GM19238 (cell line): ENCODE results near the gene PACC1.
A peak's percentile ranks its signal among the peaks of the same experiment; 100 is the strongest.

Source experiments
- DNase-seq: peaks from one replicate; pipeline ENCODE4 v3.0.0; 2011; ENCODE audit warnings: low spot score; ENCODE audit not compliant: insufficient read length

The PACC1 gene

DNA sequence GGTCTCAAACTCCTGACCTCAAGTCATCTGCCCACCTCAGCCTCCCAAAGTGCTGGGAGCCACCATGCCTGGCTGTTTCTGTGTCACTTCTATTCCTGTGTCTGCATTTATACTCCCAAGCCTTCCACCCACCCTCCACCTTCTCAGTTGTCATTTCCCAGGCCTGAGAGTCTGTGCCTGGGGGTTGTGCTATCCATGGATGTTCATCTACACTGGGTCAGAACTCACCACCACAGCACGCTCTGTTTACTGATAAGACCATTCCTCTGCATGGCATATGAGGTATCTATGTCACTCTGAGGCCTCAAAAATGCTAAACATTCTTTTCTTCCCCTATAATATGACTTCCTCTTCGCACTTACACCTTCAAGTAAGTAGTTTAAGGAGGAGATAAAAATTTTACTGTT lies 24.1 kb upstream of the PACC1 start:
- DNase-seq, result no peak

- DNase-seq, result no peak
Measured at GRCh38 chr1:212437179-212437798, 22.6 kb upstream of the PACC1 start.

GRCh38 chr1:212434992-212435391 lies 20.3 kb upstream of the PACC1 start:
- no peak for DNase-seq

- no peak for DNase-seq
Measured at GRCh38 chr1:212433577-212434462, 19.1 kb upstream of the PACC1 start.

DNA sequence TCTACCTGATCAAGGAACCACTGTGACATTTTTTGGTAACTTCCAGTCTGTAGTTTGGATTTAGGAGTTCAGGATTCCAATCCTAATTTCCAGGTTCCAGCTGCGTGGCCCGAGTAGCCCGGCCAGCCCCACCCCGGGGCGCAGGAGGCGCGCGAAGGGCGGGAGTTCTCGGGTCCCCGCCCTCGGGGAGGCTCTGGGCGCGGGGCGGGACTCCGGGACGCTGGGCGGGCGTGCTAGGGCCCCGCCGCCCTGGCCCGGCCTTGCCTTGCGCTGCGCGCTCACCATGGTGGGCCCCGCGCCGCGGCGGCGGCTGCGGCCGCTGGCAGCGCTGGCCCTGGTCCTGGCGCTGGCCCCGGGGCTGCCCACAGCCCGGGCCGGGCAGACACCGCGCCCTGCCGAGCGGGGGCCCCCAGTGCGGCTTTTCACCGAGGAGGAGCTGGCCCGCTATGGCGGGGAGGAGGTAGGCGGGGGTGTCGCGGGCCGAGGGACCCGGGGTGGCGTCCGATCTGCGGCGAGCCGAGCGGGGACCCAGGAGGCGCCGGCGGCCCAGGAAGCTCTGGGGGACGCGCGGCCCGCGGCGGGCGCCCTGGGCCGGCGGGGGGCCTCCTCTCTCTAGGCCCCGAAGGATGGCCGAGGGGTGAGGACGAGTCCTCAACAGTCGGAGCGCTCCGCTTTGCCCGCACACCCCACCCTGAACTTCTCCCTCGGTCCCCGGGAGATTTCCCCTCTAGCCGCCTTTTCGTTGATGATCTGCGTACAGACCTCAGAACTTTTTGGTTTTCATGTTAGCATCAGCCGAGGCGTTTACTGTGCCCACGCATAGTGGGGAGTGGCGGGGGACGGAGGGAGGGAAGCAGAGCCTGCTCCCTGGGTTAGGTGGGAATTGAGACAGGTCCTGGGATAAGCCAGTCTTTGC lies 18.2 kb upstream of the PACC1 start, which contains the start of gene NENF:
Gene NENF, plus strand, starts transcription at position 260 of the 916 bp plus-strand sequence. Its CDS starts 24 bp downstream, at position 284.
- DNase-seq, result peak; percentile 97

GRCh38 chr1:212432272-212432660 lies 17.6 kb upstream of the PACC1 start:
- DNase-seq, result no peak

DNA sequence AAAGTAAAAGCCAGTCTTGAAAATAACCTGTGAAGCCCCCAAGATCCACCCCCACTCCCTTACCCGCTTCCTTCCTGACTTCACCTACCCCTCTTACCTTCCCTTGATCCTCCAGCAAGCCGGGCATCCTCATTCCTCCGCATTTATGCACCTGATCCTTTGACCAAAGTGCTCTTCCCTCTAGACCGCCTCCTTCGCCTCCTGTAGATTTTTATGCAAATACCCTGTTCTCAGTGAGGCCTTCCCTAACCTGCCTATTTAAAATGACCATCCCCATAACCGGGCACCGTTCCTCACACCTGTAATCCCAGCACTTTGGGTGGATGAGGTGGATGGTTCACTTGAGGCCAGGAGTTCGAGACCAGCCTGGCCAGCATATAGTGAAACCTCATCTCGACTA lies 17.0 kb upstream of the PACC1 start:
- no peak for DNase-seq

DNA sequence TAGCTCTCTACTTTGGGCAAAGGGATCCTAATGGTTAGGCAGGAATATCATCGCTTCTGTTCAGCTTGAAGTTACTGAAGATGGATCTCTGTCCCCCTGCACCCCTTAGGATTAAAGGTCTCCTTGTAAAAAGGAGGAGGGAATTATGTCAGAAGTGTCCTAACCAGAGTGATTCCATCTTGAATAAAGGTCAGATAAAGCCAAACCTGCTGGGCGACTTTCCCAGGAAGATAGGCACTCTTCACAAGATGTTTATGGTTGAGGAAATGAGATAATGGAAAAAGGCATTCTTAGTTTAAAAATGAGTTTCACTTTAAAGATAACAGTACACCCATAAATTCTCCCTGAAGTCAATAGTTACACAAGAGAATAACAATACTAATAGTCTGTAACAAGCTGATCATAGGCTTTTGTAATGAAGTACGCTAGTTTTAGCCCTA lies 16.3 kb upstream of the PACC1 start:
- DNase-seq, result no peak

DNA sequence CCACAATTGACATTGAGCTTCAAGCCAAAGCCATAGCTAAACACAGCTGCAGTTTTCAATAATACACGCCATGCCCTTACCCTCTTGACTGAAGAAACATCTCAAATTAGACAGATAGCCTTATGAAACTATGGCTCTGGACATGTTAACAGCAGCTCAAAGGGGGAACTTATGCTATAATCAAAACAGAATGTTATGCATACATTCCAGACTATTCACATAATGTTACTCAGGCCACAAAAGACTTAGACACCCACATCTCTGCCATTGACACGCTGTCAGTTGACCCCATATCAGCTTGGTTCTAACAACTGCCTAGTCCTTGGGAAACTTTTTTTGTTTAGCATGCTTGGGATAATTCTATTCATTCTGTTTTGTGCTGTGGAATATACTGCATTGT lies 15.7 kb upstream of the PACC1 start:
- no peak for DNase-seq

DNA sequence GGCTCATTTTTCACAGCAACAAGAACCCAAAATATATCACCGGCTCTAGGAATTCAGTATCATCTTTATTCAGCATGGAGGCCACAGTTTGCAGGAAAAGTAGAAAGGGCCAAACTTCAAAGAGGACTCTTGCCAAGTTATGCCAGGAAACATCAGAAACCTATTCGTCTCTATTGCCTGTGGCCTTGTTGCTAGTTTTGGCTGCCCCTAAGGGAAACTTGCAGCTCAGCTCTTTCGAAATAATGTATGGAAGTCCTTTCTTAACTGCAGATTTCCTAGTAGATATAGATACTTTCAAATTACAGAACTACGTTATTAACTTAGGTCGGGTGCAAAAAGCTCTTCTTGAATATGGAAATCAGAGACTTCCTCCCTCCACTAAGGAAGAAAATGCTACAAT lies 13.8 kb upstream of the PACC1 start:
- no peak for DNase-seq

DNA sequence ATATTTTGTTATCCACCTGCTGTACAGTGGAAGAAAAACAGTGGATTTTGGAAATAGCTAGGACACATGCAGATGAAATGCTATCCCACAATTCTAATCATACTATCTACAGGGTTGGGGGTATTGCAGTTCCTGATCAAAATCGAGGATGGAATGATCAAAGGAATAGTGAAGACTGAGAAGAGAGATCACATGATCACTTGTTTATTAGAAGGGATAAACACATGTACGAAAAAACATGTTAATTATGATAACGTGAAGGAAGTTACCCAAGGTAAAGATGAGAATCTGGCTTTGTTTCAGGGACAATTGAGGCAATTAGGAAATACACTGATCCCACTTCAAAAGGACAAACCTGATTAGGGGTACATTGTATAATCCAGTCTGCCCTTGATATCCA lies 9.2 kb upstream of the PACC1 start:
- no peak for DNase-seq

DNA sequence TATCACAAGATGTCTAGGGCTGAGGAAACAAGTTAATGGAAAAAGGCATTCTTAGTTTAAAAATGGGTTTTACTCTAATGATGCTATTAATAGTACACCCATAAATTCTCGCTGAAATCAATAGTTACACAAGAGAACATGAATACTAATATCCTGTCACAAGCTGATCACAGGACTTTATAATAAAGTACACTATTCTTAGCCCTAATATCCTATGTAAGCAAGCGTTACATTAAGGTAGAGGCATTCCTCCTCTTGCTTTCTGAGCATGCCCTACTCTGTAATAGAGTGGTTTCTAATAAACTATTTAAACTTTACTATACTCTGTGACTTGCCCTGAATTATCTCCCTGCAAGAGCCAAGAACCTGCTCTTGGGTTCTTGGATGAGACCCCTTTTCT lies 6.5 kb upstream of the PACC1 start:
- DNase-seq, result no peak

DNA sequence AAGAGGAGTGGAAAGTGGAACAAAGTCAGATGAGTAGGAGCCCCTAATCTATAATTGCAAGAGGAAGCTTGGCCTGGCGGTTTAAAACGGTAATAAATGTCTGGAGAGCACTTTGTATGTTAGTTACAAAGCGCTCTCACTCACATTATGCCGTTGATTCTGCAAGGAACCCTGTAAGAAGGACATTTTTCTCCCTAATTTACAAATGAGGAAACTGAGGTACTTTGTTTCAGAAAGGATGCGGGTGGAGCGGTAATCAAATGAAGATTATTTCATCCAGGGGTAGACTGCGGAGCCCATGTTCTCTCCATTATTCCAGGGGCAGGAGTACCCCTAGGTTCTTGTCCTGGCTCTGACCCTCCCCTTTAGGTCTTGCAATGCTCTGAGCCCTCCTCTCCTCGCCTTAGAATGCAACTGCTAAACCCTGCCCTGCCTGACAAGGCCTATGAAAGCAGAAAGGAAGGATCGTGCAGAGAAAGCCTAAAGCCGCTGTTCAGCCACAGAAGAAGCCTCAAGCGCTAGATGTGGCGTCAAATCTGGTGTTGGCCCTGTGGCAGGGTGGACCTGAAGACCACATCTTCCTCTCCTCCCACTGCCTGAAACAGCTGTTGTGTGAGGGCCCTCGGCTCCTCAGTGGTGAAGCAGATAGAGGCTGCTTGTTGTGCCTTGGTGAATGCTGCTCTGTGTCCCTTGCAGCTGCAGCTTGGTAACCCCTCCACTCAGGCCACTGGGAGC lies 588 bp upstream of the PACC1 start:
- no peak for DNase-seq

DNA sequence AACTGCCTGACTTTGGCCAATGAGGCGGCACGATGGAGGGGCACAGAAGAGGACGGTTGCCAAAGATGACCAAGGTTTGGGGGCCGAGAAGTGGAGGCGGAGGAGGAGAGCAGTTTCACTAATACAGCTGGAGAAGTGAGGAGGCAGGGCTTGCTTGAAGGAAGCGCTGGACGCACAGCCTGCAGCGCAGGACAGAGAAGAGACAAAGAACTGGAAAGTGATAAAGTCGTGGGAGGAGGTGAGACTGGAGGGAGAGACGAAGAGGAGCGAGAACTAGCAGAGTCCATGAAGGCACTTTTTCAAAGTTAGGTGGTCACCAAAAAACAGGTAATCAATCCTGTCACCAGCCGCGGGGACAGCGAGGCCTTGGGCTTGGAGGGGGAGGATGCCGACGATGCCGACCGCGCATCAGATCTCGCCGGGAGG lies 771 bp downstream of the PACC1 start:
- DNase-seq, result no peak

GRCh38 chr1:212412374-212412773 lies 2.3 kb downstream of the PACC1 start:
- DNase-seq, result no peak

GRCh38 chr1:212410231-212410820 lies 4.4 kb downstream of the PACC1 start:
- DNase-seq, result no peak

GRCh38 chr1:212402666-212403321 lies 11.9 kb downstream of the PACC1 start:
- no peak for DNase-seq

GRCh38 chr1:212401838-212402582 lies 12.7 kb downstream of the PACC1 start:
- DNase-seq, result no peak

DNA sequence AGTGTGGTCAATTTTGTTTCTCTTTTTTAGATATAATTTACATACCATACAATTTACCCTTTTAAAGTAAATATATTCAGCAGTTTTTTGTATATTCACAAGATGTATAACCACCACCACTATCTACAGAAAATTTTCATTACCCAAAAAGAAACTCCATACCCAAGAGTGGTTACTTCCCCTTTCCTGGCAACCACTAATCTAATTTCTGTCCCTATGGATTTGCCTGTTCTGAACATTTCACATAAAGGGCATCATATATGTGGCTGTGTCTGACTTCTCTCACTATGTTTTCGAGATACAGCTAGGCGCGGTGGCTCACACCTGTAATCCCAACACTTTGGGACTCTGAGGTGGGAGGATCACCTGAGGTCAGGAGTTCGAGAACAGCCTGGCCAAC lies 13.6 kb downstream of the PACC1 start:
- no peak for DNase-seq
